NCI-H2196 treated with DMSO at 0.1 percent for 48 hours (cell line): ENCODE results near the gene KISS1R.
"Not testable (repeated sequence)": the region's sequence is repeated elsewhere in the genome, so short reads cannot be mapped to it uniquely, and the experiment has no call there.

ENCODE experiments used
- DNase-seq: peaks from one replicate; lab custom pipeline; 2025; ENCODE audit not compliant: unreplicated experiment; lab: John Stamatoyannopoulos, UW

KISS1R gene

DNA sequence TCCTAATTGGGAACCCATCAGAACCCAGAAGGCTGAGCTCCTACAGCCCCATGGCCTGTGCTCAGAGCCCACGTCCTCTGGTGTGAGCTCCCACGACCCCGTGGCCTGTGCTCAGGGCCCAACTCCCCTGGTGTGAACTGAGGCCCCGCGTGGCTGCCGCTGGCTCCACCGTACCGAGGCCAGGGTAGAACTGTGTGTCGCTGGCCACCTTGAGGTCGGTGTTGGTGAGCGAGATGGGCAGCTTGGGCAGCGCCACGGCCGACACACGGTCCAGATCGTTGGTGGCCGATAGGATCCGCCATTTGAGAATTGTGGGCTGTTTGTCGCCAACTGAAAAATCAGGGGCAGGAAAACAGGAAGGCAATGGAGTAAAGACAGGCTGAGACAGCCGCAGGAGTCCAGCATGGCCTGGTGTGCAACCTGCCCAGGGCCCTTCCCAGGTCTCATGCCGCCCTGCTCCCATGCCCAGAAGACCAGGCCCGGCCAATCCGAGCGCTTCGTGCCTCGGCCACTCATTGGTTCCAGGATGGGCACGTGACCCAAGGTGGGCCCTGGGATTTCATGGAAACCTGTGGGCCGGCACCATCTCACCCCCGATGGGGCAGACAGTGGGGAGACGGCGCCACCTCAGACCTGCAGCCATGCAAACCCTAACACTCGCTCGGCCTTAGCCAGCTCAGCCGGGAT is 35.6 kb upstream of the KISS1R start:
- no peak for DNase-seq

DNA sequence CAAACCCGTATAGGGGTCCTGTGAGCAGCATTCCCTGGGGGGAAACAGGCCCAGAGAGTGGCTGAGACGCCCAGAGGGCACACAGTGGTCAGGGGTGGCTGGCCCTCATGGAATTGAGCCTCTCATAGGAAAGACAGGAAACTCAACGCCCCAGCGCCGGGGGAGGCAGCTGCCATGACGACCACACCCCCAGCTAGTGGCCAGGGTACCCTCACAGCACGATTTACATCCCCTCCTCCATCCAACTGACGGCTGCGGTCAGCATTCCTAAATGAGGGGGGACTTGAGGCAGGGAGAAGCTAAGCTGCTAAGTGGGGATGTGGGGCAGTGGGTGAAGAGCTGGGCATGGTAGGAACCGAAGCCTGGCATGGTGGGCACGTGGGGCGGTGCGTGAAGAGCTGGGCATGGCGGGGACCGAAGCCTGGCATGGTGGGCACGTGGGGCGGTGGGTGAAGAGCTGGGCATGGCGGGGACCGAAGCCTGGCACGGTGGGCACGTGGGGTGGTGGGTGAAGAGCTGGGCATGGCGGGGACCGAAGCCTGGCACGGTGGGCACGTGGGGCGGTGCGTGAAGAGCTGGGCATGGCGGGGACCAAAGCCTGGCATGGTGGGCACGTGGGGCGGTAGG is 34.1 kb upstream of the KISS1R start:
- no peak for DNase-seq

DNA sequence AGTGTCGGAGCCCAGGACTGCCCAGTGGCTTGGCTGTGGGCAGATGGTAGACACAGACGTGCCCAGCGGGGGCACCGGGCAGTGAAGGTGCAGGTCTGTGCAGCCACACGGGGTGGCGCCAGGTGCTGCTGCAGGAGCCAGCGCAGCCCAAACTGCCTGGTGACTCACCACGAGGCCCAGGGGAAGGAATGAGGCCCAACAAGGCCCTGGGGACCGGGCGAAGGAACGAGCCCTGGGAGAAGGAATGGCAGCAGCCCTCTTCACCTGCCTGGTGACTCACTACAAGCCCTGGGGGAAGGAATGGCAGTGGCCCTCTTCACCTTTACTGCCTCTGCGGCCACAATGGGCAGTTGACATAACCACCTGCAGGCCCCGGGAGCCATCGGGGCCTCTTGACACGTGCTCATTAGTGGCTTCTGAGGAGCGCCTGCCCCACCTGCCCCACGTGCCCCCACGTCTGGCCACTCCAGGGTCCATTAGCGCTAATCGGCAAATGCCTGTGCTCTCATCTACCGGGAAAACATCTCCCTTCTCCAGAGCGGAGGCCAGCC is 33.4 kb upstream of the KISS1R start:
- peak; percentile 91 for DNase-seq

DNA sequence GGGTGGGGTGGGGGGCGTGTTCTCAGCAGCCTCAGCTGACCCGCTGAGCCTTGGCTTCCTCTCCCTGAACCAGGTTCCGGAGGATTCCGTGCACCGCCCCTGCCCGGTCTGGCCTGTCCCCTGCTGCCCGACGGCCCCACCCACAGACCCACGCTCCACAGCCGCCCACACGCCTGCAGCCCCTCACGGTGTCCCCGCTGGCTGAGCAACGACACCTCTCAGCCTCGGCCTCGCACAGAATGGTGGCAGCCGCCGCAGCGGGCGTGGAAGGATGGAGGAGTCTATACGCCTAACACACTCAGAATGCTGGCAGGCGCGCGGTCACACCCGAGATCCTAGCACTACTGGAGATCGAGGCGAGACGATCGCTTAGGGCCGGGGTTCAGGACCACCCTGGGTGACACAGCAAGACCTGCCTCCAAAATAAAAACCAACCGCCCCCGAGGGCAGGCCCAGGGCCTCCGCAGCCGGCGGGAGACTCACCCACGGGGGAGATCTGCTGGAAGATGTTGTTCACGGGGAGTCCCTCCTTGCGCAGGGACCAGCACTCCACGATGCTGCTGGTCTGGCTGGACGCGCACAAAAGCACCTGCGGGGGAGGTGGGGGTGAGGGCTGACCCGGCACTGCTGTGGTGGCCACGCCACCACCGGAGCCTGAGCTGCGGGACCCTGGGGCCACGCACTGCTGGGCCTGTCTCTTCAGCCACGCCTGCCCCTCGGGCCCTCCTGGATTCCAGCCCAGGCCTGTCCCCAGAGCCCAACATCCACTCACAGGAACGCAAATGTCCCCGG is 32.5 kb upstream of the KISS1R start:
- DNase-seq: no peak

DNA sequence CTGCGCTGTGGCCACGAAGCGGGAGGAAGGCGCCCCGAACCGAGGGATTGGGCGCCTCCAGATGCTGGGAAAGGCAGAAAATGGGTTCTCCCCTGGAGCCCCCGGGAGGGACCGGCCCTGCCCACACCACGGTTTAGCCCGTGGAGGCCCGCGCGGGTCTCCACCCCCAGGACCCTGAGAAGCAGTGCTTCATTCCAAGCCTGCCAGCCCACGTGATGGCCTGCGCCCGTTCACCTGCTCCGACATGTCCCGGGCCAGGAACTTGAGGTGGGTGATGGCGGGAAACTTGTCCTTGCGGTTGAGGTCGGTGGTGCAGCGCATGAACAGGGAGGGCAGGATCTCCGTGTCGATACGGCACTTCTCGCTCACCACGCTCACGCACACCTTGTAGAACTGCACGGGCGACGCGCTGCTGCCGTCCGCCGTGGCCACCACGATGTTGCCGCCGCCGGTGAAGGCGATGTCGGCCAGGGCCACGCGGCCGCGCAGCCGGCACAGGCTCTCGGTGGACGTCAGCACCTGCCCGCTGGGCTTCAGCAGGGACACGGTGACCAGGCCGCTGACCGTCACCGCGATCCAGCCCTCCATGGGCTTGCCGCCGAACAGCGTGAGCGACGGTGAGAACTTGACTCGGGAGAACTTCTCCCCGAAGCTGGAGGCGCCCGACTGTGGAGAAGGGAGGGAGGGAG is 31.5 kb upstream of the KISS1R start:
- DNase-seq: no peak

DNA sequence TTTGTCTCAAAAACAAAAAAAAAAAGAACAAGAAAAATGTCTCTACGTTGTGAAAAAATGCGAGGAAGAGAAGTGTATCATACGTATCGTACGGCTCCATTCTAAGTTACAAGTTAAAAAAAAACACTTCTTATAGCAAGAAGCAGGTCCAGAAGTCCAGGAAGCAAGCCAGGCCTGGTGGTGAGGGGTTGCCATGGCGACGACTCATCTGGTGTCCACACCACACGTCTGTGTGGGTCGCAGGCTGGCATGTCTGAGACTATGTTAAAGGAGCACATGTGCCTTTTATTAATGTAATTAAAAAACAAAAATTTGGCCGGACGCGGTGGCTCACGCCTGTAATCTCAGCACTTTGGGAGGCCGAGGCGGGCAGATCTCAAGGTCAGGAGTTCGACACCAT is 30.1 kb upstream of the KISS1R start:
- no peak for DNase-seq

DNA sequence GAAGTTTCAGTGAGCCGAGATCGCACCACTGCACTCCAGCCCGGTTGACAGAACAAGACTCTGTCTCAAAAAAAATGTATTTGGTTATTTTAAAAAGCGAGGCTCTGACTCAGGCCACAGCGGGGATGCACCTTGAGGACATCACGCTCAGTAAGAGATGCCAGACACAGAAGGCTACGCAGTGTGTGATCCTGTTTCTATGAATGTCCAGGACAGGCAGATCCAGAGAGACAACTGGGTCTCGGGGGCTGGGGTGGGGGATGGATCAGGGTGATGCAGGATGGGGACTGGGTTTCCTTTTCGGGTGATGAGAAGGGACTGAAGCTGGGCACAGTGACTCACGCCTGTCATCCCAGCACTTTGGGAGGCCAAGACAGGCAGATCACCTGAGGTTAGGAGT is 29.5 kb upstream of the KISS1R start:
- DNase-seq: no peak

DNA sequence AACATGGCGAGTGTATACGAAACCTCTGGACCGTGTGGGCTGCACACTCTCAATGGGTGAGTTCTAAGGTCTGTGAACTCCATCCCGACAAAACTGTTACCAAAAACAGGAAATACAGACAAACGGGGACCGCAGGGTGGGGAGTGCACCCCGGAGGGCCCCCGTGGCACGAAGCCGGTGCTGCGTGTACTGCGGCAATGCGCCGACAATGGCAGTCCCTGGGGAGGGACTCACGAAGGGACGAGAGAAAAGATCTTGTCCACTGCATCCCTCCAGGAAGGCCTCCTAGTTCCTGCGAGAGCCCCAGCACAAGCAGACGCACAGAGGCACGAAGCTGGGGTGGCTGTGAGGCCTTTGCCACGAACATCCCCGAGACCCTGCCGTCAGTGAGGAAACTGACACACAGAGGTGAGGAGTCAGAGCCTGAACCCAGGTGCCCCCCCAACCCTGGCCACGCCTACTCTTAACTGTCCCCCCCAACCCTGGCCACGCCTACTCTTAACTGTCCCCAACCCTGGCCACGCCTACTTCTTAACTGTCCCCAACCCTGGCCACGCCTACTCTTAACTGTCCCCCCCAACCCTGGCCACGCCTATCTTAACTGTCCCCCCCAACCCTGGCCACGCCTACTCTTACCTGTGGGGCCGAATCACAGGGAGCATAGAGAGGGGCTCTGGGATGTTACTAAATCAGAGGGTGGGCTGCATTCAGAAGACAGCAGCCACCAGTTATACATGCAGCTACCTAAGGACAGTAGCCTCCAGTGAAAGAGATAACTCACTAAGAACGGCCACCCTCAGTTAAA is 28.4 kb upstream of the KISS1R start:
- no peak for DNase-seq

DNA sequence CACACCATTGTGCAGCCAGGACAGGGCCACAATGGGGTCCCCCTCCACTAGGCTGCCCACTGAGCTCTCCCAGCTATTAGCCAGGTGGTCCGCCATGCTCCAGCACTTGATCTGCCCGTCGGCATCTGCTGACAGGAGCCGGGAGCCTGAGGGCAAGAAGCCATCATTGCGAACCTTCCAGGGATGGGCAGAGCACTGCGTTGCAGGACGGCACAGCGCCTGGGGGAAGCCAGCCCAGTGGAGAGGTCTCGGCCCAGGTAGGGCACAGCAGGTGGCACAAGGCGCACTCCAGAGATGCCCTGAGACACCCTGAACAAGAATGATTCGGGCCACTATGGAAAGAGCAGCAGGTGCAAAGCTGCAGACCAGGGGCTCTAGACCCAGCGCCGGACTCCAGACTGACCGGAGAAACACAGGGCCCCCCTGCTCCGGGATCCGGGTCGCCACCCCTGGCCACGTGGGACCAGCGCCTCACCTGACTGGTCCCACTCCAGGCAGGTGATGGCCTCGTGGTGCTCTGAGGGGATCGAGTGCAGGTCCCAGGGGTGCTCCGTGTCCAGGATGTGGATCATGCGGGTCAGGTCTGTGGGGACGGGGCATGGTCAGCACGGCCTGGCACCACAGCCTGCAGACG is 27.4 kb upstream of the KISS1R start:
- no peak for DNase-seq

DNA sequence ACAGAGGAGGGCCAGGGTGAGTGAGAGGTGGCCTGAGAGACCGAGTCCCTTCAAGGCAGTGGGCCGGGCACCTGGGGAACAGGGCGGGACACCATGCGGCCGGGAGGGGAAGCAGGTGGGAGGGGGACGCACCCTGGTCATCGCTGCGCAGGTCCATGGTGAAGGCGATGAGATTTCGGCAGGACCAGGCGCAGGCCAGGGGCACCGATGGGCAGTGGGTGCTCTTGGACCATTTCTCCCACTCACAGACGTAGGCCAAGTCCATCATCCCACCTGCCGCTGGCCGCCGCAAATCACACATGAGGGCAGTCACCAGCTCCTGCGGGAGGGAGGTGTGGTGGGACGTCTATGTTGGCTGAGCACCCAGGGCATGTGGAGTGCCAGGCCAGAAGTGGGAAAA is 26.3 kb upstream of the KISS1R start:
- no peak for DNase-seq

DNA sequence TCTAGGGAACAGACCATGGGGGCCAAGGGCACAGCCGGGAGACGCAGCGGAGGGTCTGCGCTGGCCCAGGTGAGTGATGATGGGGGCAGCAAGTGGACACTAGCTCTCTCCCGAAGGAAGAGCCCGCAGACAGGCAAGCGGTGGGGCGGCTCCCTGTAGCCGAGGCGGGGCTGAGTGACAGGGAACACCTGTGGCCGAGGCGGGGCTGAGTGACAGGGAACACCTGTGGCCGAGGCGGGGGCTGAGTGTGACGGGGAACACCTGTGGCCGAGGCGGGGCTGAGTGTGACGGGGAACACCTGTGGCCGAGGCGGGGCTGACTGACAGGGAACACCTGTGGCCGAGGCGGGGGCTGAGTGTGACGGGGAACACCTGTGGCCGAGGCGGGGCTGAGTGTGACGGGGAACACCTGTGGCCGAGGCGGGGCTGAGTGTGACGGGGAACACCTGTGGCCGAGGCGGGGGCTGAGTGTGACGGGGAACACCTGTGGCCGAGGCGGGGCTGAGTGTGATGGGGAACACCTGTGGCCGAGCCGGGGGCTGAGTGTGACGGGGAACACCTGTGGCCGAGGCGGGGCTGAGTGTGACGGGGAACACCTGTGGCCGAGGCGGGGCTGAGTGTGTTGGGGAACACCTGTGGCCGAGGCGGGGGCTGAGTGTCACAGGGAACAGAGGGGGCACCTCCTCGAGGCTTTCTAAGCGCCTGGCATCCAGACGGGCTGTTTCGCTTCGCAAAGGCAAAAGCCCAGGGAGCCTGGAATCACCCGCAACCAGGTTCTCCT is 25.5 kb upstream of the KISS1R start:
- not testable (repeated sequence) for DNase-seq

DNA sequence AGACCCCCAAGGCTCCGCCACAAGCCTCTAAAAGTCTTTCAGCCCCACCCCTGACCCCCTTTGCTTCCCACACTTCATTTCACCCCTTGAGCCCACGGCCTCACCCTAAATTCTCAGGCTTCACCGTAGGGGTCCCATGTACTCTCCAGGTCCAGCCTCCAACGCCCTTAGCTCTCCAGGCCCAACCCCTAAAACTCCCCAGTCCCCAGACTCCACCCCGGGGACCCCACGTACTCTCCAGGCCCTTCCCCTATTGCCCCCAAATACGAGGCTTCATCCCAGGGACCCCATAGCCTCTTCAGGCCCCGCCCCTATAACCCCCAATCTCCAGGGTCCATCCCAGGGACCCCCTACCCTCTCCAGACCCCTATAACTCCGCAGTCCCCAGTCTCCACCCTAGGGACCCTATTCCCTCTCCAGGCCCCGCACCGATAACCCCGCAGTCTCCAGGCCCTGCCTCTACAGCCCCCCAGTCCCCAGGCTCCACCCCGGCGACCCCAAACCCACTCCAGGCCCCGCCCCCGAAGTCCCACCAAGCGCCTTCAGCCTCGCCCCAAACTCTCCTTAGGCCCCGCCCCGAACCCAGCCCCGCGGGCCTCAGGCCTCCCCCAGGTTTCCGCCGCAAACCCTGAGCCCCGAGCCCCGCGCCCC is 24.8 kb upstream of the KISS1R start:
- DNase-seq: no peak

DNA sequence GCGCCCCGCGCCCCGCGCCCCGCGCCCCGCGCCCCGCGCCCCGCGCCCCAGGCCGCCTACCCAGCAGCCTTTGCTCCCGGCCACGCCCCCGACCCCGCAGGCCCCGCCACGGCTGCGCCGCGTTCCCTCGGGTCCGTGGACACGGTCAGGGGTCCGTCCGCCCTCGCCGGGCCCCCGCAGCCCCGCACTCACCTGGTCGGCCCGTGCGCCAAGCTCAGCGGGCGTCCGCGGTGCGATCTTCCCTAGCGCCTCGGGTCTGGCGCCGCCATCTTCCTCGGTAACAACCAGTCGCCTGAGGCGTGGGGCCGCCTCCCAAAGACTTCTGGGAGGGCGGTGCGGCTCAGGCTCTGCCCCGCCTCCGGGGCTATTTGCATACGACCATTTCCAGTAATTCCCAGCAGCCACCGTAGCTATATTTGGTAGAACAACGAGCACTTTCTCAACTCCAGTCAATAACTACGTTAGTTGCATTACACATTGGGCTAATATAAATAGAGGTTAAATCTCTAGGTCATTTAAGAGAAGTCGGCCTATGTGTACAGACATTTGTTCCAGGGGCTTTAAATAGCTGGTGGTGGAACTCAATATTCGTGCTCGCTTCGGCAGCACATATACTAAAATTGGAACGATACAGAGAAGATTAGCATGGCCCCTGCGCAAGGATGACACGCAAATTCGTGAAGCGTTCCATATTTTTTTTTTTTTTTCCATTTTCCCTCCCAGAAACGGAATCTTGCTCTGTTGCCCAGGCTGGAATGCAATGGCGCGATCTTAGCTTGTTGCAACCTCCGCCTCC is 24.0 kb upstream of the KISS1R start, which contains the start of the genes MED16 and RNU6-9:
TSS of gene MED16 (minus strand) at position 294 of the 796 bp plus-strand sequence. CDS start 2,056 bp downstream, outside the sequence.
TSS of gene RNU6-9 (plus strand) at position 591 of the 796 bp plus-strand sequence.
- peak; percentile 84 for DNase-seq

DNA sequence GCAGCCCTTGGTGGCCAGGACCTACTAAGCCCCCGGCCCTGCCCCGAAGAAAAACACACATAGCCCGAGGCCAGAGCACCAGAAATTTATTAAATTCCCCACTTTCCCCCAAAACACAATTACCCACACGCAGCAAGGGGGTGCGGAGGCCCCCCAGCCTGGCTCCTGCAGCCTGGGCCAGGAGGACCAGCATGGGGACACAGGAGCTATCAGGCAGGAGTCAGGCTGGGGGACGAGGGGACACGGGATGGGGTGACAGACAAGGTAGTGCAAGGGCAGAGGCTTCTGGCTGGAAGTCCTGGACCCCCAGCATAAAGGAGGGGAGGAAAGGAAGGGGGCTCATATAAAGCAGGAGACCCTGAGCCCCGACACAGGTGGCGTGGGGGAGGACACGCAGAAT is 20.7 kb upstream of the KISS1R start:
- DNase-seq: no peak

DNA sequence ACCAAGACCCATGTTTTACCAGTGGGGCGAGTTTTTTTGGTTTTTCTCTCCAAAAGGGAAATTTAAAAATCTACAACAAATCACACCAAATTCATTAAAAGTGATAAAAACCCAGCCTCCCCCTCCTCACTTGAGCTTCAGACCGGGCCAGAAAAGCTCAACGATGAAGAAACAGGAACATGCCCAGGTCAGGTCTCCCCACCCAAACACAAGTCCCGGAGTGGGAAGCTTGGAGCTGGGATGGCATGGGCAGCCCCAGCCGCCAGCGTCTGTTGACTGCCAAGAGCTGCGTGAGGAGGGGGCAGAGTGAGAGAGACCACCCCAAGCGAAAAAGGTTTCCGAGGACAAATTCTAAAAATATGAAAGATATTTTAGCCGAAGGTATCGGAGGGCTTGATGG is 20.1 kb upstream of the KISS1R start:
- no peak for DNase-seq

DNA sequence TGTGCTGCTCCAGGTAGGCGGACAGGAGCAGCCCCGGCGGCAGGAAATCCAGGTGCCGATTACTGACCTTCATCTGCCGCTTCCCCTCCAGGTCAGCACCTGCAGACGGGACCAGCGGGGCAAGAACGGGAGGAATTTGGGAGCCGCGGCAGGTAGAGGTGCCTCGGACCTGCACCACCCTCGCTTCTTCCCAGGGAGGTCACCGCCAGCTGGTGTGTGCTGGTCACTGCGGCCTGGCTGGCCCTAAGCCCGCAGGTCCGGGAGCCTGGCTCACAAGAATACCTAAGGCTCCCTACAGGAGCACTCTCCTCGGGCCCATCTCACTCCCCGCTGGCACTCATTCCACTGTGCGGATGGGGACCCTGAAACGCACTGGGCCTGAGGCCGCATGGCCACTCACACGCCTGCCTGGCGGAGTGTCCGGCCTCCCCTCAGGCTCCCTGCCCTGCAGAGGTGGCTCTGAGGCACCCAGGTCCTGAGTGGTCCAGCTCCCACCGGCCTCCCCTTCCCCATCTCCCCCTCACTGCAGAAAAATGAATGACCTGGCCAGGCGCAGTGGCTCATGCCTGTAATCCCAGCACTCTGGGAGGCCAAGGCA is 19.6 kb upstream of the KISS1R start:
- no peak for DNase-seq

DNA sequence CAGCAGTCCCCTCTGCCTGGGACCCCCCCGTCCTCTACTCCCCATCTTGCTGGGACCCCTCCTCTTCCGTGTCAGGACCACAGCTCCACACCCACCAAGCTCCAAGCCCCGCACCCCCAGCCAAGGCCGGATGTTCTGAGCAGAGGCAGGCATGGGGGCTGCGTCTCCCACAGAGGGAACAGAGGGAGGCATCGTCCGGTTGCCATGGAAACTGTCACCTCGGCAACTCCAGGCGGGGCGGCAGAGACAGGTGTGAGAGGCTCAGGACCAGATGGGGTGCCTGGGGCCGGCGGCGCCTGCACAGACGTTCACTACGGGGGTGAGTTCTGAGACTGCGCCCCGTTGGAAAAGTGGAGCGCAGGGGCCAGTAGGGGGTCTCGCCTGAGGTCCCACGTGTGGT is 18.5 kb upstream of the KISS1R start:
- DNase-seq: no peak
